PC-9 (cell line): ENCODE measurements around the gene COX10.

Experiments
- EZH2 ChIP-seq: fragments of 200-600 bp; sonication (generic); IDR thresholded peaks from 2 replicates; pipeline ENCODE4 v1.8.0; 2017; ENCODE audit warnings: antibody characterized with exemption, low read depth
- TF ChIP-seq, protein P1 (sequence below): fragments of 200-600 bp; sonication (generic); conservative IDR thresholded peaks from 2 replicates; pipeline ENCODE4 v1.6.1; 2017; ENCODE audit warnings: mixed run types, antibody characterized with exemption, mild to moderate bottlenecking, moderate library complexity

DNA sequence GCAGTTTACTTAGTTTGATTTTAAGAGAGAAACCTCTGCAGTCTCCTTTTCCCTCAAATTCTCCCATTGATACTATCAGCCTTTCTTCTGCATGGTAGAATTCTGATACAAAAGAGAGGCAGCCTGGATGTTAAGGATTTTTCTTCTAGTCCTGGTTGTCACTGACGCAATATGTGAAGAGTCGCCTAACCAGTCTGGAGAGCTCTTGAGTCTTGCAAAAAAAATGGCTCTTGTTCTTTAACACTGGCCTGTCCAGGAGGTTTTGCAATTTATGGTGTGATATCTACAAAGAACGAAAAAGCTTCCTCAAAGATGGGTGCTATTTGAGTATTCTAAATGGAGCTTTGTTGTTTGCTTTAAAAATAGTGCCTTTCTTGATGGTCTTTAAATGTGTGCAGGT lies 28.9 kb downstream of the COX10 start:
- TF ChIP-seq, protein P1, sequence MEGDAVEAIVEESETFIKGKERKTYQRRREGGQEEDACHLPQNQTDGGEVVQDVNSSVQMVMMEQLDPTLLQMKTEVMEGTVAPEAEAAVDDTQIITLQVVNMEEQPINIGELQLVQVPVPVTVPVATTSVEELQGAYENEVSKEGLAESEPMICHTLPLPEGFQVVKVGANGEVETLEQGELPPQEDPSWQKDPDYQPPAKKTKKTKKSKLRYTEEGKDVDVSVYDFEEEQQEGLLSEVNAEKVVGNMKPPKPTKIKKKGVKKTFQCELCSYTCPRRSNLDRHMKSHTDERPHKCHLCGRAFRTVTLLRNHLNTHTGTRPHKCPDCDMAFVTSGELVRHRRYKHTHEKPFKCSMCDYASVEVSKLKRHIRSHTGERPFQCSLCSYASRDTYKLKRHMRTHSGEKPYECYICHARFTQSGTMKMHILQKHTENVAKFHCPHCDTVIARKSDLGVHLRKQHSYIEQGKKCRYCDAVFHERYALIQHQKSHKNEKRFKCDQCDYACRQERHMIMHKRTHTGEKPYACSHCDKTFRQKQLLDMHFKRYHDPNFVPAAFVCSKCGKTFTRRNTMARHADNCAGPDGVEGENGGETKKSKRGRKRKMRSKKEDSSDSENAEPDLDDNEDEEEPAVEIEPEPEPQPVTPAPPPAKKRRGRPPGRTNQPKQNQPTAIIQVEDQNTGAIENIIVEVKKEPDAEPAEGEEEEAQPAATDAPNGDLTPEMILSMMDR: no peak
- no peak for TF ChIP-seq EZH2
